Kidney (tissue), 14 donors: ENCODE measurements around the gene LGALS12. TPM values are rescaled to one million over a fixed set of nuclear protein-coding genes. Genes with fewer than 3 reads are reported as not detected.
A peak's percentile ranks its signal among the peaks of the same experiment; 100 is the strongest.
"Not testable (repeated sequence)": the region's sequence is repeated elsewhere in the genome, so short reads cannot be mapped to it uniquely, and the experiment has no call there.

Experiments
- DNase-seq, 5 donors: peaks; one replicate each; pipeline ENCODE4 v3.0.0-alpha.2; 2013 to 2020
- FAIRE-seq: peaks from 2 replicates; lab custom pipeline; 2012; peaks lifted over from hg19 to GRCh38; lab: Jason Lieb, UNC
- H3K27ac ChIP-seq, 2 donors: one replicate each; pipeline ENCODE4 v1.7.0; 2013; ENCODE audit warnings: low read depth in 2 of 2, low read length in 2 of 2, inconsistent platforms in 1 of 2
- H3K27me3 ChIP-seq: one replicate; pipeline ENCODE4 v1.7.1; 2013; ENCODE audit warnings: low read length, inconsistent platforms; ENCODE audit not compliant: control insufficient read depth, insufficient read depth
- H3K36me3 ChIP-seq, 3 donors: one replicate each; pipeline versions ENCODE4 v1.7.0 to v1.7.1; 2013; ENCODE audit warnings: low read length in 3 of 3, control low read depth in 1 of 3, inconsistent platforms in 1 of 3; ENCODE audit not compliant: insufficient read depth in 3 of 3, control insufficient read depth in 2 of 3
- H3K4me1 ChIP-seq, 3 donors: one replicate each; pipeline versions ENCODE4 v1.7.0 to v1.7.1; 2013; ENCODE audit warnings: low read length in 3 of 3, inconsistent platforms in 1 of 3, low read depth in 1 of 3; ENCODE audit not compliant: control insufficient read depth in 2 of 3, insufficient read depth in 2 of 3
- H3K4me3 ChIP-seq, 3 donors: one replicate each; pipeline versions ENCODE4 v1.7.0 to v1.8.1; 2013; ENCODE audit warnings: low read length in 3 of 3, control low read depth in 1 of 3, inconsistent platforms in 1 of 3
- H3K9ac ChIP-seq, 3 donors: one replicate each; pipeline versions ENCODE4 v1.7.0 to v1.7.1; 2013; ENCODE audit warnings: low read length in 3 of 3, control low read depth in 1 of 3, inconsistent platforms in 1 of 3
- H3K9me3 ChIP-seq, 3 donors: one replicate each; pipeline versions ENCODE4 v1.7.0 to v1.7.1; 2013; ENCODE audit warnings: low read length in 3 of 3, control low read depth in 1 of 3, inconsistent platforms in 1 of 3; ENCODE audit not compliant: control insufficient read depth in 2 of 3, insufficient read depth in 1 of 3
- intact Hi-C: fragments of 100-400 bp; cut with DNase I; formaldehyde crosslinking; loops from one replicate; pipeline ENCODE4 v1.11.1; 2022
- polyA plus RNA-seq: library from polyadenylated mRNA; stranded (reverse); fragments of 350-450 nt; fragmentation: Illumina TruSeq; extraction: RNeasy Lipid Tissue Mini Kit (QIAGEN cat#74804); gene quantifications from one replicate; pipeline ENCODE4 v1.2.3, GENCODE V29; 2014; ENCODE audit warnings: low read depth, low replicate concordance; ENCODE audit not compliant: insufficient read depth
- total RNA-seq: library from RNA; stranded (reverse); fragmentation: NEBNext Ultra II Directional; extraction: Animal tissue kit (Norgen Biotek cat#: 25700); gene quantifications from one replicate; pipeline ENCODE4 v1.2.1, GENCODE V29; 2021
- TF ChIP-seq, protein P1 (sequence below): IDR thresholded peaks from 3 replicates; pipeline ENCODE4 v1.5.1; 2012; ENCODE audit warnings: mild to moderate bottlenecking, moderate library complexity, borderline replicate concordance; ENCODE audit not compliant: insufficient read depth; ENCODE audit errors: extremely low read depth
- donor health status: control.
- donor health status: control.
- donor health status: control.
- donor health status: control.
- donor health status: control.
- donor health status: DM: yes; HTN: yes; CAD: no.
- donor health status: Normal renal cell carcinoma (clear cell type).

The LGALS12 gene
- total and polyA plus RNA-seq, 2 donors from 2014 or later: 0.32 to 0.44 TPM

DNA sequence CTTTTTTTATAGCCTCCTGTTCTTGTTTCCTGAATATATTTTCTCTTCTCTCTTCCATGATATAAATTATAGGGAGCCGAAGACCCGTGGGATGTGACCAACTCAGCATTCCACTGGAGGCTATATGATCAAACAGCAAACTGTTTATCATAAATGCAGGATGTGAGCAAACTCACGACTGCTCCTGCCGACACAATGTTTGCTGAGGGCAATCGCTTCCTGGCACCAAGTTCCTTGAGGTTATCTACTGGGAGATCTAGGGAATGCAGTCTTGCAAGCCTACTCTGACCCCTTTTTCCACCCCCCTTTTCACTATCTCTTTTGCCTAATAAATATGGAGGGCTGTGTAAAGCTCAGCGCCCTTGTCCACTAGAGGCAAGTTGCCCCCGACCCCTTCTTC, 17.3 kb downstream of the LGALS12 start:
- intact Hi-C loops: no loop called here
- no peaks in the 10 kb centered on the region for H3K27me3 ChIP-seq
- H3K27ac ChIP-seq: no peak overlapping the region
- DNase-seq: no peak
- FAIRE-seq: no peak
- no peak overlapping the region for H3K9ac ChIP-seq
- H3K4me1 ChIP-seq: no peaks in the 10 kb centered on the region
- H3K36me3 ChIP-seq: no peaks in the 10 kb centered on the region
- no peak overlapping the region for H3K4me3 ChIP-seq
- peaks cover 0 to 4% (median 0%) of the 10 kb centered on the region in 3 donors for H3K9me3 ChIP-seq
- TF ChIP-seq, protein P1, sequence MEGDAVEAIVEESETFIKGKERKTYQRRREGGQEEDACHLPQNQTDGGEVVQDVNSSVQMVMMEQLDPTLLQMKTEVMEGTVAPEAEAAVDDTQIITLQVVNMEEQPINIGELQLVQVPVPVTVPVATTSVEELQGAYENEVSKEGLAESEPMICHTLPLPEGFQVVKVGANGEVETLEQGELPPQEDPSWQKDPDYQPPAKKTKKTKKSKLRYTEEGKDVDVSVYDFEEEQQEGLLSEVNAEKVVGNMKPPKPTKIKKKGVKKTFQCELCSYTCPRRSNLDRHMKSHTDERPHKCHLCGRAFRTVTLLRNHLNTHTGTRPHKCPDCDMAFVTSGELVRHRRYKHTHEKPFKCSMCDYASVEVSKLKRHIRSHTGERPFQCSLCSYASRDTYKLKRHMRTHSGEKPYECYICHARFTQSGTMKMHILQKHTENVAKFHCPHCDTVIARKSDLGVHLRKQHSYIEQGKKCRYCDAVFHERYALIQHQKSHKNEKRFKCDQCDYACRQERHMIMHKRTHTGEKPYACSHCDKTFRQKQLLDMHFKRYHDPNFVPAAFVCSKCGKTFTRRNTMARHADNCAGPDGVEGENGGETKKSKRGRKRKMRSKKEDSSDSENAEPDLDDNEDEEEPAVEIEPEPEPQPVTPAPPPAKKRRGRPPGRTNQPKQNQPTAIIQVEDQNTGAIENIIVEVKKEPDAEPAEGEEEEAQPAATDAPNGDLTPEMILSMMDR: no peak

DNA sequence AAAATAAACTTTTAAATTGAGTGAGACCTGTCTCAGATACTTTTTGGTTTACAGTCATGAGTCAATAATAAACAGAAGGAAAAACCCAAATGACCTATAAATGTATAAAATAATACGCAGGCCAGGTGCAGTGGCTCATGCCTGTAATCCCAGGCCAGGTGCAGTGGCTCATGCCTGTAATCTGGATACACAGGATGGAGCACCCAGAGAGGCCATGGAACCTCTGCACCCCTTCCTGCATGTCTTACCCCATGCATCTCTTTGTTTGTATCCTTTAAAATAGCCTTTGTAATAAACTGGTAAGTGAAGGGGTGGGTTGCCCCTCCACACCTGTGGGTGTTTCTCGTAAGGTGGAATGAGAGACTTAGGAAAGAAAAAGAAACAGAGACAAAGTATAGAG, 21.8 kb downstream of the LGALS12 start:
- DNase-seq: no peak
- H3K9me3 ChIP-seq: peaks cover 0 to 4% (median 0%) of the 10 kb centered on the region in 3 donors
- peaks cover 0 to 15% (median 13%) of the 10 kb centered on the region in 3 donors for H3K4me1 ChIP-seq
- TF ChIP-seq, protein P1: no peak
- no peaks in the 10 kb centered on the region for H3K36me3 ChIP-seq
- H3K27me3 ChIP-seq: no peaks in the 10 kb centered on the region
- no peak overlapping the region for H3K27ac ChIP-seq
- peak overlapping the region in 1 of 3 donors; percentile 14 for H3K4me3 ChIP-seq
- no peak for FAIRE-seq
- intact Hi-C loops: no loop called here
- no peak overlapping the region for H3K9ac ChIP-seq

DNA sequence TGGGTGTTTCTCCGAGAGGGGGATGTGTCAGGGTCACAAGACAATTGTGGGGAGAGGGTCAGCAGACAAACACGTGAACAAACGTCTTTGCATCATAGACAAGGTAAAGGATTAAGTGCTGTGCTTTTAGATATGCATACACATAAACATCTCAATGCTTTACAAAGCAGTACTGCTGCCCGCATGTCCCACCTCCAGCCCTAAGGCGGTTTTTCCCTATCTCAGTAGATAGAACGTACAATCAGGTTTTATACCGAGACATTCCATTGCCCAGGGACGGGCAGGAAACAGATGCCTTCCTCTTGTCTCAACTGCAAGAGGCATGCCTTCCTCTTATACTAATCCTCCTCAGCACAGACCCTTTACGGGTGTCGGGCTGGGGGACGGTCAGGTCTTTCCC, 22.3 kb downstream of the LGALS12 start:
- H3K27me3 ChIP-seq, H3K4me3 ChIP-seq, H3K9me3 ChIP-seq, intact Hi-C loops, H3K9ac ChIP-seq, H3K27ac ChIP-seq, H3K36me3 ChIP-seq, FAIRE-seq, DNase-seq: not testable (repeated sequence)
- H3K4me1 ChIP-seq: peaks cover 0 to 19% (median 16%) of the 10 kb centered on the region in 3 donors

DNA sequence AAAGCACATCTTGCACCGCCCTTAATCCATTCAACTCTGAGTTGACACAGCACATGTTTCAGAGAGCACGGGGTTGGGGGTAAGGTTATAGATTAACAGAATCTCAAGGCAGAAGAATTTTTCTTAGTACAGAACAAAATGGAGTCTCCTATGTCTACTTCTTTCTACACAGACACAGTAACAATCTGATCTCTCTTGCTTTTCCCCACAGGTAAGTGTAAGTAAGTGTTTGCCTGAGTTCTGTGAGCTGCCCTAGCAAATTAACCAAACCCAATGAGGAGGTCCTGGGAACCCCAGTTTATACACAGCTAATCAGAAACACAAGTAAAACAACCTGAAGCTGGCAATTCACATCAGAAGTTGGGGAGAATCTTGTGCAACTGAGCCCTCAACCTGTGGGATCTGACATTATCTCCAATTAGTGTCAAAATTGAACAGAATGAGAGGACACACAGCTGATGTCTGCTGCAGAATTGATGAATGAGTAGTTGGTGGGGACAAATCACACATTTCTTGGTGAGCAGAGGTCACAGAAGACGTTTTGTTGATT, 22.9 kb downstream of the LGALS12 start:
- peaks cover 0 to 20% (median 19%) of the 10 kb centered on the region in 3 donors for H3K4me1 ChIP-seq
- H3K9me3 ChIP-seq, intact Hi-C loops, H3K27me3 ChIP-seq, H3K36me3 ChIP-seq, FAIRE-seq, H3K4me3 ChIP-seq, H3K9ac ChIP-seq, DNase-seq: not testable (repeated sequence)
- H3K27ac ChIP-seq: peak overlapping the region; percentile 5 to 53

DNA sequence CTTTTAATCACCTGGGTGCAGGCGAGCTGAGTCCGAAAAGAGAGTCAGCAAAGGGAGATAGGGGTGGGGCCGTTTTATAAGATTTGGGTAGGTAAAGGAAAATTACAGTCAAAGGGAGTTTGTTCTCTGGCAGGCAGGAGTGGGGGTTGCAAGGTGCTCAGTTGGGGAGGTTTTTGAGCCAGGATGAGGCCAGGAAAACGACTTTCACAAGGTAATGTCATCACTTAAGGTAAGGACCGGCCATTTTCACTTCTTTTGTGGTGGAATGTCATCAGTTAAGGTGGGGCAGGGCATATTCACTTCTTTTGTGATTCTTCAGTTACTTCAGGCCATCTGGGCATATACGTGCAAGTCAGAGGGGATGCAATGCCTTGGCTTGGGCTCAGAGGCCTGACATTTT, 23.5 kb downstream of the LGALS12 start:
- H3K9me3 ChIP-seq, DNase-seq, H3K36me3 ChIP-seq, H3K27me3 ChIP-seq, H3K9ac ChIP-seq, FAIRE-seq, H3K4me3 ChIP-seq, intact Hi-C loops: not testable (repeated sequence)
- H3K4me1 ChIP-seq: peaks cover 0 to 20% (median 19%) of the 10 kb centered on the region in 3 donors
- peak overlapping the region in 1 of 2 donors; percentile 28 for H3K27ac ChIP-seq
